ENCODE measurements around the gene ZNF621.

ZNF621 gene

DNA sequence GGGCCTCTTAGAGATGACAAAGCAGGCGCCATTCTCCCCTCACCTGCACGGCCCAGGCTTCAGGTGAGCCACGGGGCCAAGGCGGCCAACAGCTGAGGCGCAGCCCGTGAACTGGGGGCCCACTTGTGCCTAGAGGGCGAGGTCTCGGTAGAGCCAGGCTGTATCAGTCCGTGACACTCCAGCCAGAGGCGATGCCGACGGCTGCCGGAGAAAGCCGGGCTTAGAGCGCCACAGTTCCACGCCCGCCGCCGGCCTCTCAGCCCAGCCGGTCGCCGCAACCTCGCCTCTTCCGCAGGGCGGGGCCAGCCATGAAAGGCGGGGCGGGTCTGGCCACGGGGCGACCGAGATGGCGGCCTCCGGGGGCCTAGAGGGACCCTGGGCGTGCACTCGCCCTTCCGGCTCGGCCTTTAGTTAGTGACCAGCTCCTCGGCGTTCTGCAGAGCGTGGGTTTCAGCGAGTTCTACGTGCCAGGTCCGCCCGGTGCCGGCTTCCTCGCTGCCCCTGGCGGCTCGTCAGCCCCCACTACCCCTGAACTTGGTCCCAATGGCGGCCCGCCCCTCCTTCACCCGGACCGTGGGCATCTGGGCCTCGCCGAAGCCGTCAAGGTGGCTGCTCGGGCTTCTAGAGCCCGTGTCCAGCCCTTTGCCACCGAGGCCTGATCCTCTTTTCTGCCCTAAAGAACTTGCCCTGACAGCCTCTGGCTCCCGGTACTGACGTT is at the start of gene ZNF621:
ZNF621 (plus strand) TSS at position 393 of the 718 bp plus-strand sequence. CDS start 881 bp downstream, outside the sequence.
- peak; percentile 33 for DNase-seq

DNA sequence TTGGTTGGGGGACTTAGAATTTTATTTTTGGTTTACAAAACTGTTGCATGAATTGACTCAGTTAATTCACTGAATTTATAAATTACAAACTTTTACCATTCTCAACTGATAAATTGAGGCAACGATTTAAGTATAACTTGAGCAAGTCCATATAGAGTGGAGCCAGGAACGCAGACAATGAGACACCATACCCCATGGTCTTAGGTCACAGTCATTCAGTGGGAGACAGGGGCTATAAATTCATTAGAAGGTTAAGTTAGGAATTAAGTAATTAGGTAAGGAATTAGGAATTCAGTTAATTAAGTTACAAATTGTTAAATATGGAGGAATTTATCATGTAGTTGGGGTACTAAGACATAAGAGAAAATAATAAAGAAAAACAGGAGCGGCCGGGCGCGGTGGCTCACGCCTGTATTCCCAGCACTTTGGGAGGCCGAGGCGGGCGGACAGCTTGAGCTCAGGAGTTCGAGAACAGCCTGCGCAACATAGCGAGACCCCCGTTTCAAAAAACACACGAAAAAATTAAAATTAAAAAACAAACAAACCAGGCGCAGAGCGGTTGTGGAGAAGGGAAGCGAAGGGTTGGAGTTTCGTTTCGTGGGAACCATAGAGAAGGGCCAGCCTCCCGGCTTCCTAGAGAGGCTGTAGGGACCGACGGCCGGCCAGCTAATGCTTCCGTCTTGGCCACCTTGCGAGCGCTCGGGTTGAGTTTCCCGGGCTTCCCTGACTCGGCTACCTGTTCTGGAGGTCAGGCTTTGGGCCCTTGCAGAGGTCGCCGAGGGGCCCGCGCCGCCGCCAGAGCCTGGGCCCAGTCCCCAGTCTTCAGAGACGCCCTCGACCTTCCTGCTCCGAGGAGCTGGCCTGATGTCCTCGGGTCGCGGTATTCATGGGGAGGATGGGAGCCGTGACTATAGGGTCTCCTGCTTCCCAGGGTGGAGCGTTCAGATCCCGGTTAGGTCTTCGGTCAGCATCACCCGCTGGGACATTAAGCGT is 48.0 kb upstream of the ZNF621 start, which contains the start of gene ZNF619:
ZNF619 (plus strand) TSS at position 645 of the 993 bp plus-strand sequence. CDS start 858 bp downstream, outside the sequence.
- peak; percentile 23 for DNase-seq

- no peak for DNase-seq
Measured at GRCh38 chr3:40477666-40478065, 47.1 kb upstream of the ZNF621 start.

DNA sequence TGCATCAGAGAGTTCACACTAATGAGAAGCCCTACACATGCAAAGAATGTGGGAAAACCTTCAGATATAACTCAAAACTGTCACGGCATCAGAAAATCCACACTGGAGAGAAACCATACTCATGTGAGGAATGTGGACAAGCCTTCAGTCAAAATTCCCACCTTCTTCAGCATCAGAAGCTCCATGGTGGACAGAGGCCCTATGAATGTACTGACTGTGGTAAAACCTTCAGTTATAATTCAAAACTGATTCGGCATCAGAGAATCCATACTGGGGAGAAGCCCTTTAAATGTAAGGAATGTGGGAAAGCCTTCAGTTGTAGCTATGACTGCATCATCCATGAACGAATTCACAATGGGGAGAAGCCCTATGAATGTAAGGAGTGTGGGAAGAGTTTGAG is 37.6 kb upstream of the ZNF621 start:
- DNase-seq, result no peak

- DNase-seq, result no peak
Measured at GRCh38 chr3:40490916-40491315, 33.8 kb upstream of the ZNF621 start.

DNA sequence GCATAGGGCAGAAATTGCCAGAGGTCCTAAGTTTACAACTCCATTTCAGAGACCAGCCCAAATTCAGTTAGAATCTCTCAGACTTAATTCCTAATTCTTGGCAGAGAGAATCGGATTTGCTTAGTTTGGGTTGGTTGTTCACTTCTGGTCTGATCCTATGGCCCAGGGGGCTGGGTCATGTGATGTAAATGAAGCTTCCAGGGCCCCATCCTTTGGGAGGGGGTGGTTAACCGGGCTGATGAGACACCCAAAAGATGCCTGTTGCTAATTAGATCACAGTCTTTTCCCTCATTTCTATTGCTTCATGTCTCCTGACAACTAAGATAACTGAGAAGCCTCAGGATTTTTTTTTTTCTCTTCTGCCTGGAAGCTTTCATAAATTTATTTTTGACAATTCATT is 30.1 kb upstream of the ZNF621 start:
- no peak for DNase-seq

DNA sequence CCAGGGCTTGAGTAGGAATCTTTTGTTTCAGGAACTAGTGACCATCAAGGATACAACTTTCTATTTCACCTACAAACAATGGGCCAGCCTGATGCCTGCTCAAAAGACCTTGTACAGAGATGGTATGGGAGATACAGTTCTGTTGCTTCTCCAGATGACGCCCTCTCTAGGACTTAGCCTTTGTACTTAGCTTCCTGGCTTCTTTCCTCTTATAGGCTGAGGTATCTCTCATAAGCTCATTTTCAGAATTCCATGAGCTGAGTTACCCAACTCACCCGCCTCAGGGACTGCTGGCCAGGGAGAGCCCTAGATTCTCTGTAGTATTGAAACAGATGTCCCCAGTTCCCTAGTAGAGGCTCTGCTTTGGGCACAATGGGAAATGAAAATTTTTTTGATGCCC is 27.5 kb upstream of the ZNF621 start:
- no peak for DNase-seq

DNA sequence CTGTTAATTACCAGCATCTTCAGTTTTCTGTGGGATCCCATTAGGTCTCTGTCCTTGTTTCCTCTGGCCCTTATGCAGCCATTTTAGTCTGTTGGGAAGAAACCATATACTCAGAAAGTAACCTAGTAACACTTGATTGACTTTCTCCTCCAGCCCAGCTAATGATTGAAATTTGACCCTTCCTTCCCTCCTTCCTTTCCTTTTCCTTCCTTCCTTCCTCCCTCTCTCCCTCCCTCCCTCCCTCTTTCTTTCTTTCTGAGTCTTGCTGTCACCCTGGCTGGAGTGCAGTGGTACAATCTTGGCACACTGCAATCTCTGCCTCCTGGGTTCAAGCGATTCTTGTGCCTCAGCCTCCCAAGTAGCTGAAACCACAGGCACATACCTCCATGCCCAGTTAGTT is 24.8 kb upstream of the ZNF621 start:
- DNase-seq, result no peak

DNA sequence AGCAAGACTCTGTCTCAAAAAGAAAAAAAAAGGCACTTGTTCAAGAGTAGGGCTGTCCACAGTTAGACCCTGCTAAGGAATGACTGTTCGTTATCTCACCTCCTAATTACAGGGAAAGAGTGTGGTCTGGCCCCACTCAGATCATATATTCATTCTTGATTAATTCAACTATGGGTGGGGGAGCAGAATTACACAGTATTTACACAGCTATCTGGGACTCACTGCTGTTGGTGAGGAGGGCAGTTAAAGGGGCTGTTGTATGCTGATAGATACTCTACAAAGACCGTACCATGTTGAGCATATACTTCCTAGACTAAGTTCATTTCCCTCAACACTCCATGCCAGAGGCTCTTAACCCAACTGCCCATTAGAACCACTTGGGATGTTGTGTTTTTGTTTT is 22.7 kb upstream of the ZNF621 start:
- DNase-seq, result no peak

DNA sequence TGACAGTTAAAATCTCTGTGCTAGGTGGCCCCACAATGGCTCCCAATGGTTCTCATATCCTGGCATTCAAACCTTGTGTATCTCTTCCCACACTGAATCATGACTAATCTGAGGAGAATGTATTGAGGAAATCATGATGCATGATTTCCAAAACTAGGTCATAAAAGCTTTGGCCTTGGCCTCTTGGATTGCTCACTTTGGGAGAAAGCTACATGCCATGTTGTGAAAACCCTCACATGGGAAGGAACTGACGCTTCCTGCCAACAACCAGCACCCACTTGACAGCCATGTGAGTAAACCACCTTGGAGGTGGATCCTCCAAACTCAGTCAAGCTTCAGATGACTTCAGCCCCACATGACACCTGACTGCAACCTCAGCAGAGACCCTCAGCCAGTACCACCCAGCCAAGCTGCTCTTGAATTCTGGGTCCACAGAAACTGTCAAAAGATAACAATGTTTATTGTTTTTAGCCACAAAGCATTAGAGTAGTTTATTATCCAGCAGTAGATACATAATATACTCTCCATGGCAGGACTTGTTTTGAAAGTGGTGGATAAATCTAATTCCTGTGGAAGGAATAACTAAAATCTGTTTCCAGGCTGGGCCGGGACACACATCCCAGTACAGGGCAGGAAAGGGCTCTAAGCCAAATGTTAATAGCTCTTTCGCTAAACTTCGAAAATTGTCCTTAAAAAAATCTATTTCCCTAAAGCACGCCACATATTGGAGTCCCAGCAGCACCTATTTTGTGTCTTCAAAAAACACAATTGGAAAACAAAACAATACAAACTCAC is 19.9 kb upstream of the ZNF621 start:
- no peak for DNase-seq

DNA sequence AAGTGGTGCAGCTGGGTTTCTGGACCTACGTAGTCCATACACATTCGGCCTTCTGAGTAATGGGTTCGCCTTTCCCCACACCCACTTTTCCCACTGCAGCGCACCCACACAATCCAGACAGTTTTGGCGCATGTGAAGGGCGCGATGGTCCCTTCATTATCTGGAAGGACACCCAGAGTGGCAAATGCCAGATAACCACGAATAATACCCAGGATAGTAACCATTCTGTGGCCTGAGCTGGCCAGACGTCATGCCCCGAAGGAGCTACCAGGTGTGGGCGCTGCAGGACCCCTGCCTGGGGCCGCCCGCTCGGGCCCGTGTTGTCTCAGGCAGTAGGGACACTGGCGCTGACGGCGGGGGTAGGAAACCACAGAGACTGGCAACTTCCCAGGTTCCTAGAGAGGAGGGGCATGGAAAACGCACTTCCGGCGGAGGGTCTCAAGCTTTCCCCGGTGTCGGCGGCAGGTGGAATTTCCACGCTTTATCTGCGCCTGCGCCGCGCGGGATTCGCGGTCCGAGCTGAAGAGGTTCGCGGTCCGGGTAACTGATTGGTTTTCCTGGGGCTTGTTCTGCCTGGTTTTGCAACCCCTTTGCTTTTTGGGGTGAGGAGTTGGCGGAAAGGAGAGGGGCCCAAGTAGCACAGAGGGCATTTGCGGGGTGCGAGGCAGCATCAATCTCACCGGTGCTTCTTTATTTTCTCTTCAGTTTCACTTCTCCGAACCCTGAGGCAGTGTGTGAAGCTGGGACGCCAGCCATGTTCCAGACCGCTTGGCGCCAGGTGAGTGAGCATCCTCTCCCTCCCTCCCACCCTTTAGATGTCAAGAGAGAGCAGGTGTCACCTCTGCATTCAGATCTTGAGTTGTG is 18.9 kb upstream of the ZNF621 start, which contains the start of gene ZNF620:
ZNF620 (plus strand) TSS at position 441 of the 864 bp plus-strand sequence; CDS start at position 755, 314 bp downstream.
- peak; percentile 77 for DNase-seq

GRCh38 chr3:40511031-40511718 is 13.6 kb upstream of the ZNF621 start:
- no peak for DNase-seq

DNA sequence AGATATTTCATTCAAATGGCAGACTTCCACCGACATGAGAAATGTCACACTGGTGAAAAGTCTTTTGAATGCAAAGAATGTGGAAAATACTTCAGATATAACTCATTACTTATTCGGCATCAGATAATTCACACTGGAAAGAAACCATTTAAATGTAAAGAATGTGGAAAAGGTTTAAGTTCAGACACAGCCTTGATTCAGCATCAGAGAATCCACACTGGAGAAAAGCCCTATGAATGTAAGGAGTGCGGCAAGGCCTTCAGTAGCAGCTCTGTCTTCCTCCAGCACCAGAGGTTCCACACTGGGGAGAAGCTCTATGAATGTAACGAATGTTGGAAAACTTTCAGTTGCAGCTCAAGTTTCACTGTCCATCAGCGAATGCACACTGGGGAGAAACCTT is 8.6 kb upstream of the ZNF621 start:
- no peak for DNase-seq

DNA sequence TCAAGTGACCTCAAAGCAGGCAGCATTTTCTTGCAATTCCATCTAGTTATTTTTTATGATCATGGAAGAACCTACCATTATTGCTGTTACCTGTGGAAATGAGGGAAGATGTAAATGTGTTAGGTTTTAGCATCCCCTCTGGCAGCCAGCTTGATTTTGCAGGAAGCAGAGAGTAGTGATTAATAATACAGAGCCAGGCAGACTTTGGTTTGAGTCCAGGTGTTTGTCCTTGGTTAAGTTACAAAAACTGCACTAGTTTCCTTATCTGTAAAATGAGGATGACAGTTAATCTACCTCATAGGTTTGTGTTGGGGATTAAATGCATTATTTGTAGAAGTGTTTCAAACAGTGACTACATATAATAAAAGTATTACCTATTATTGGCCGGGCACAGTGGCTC is 6.7 kb upstream of the ZNF621 start:
- DNase-seq, result no peak

DNA sequence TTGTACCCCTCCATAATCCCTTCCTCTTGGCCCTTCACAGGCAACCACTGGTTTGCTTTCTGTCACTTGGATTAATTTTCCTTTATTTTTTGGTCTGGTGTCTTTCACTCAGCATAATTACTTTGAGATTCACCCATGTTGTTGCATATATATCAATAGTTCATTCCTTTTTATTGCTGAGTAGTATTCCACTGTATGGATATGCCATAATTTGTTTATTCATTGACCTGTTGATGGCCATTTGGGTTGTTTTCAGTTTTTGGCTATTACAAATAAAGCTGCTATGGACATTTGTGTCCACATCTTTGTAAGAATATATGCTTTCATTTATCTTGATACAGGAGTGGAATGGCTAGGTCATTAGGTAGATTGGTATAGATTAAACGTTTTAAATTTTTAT is 5.9 kb upstream of the ZNF621 start:
- no peak for DNase-seq

DNA sequence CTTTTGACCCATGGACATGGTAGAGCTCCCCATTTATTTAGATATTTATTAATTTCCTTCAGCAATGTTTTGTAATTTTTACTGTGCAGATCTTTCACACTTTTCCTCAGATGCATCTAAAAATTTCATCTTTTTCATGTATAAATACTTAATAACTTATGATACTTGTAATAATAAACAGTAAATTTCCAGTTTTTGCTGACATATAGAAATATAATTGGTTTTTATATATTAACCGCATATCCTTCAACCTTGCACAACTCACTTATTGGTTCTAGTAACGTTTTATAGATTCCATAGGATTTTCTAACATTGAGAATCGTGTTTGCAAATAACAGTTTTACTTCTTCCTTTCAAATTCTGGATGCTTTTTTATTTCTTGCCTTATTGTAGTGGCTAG is 3.5 kb upstream of the ZNF621 start:
- DNase-seq, result no peak

GRCh38 chr3:40523781-40524180 is 979 bp upstream of the ZNF621 start:
- peak; percentile 23 for DNase-seq

DNA sequence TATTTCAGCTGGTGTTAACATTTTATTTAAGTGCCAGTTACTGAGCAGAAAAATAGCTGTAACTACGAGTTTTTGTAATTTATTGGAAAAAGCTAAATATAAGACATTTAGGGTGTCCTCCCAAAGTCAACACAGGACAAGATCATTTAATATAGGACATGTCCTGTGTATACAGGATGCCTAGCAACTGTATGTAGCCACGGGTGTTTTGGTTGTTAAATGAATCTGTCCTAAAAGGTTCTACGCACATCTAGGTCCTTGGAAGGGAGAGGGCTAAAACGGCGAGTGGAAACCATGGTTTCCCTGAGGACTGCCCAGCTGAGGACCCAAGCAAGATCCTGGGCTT is 565 bp upstream of the ZNF621 start:
- peak; percentile 26 for DNase-seq

DNA sequence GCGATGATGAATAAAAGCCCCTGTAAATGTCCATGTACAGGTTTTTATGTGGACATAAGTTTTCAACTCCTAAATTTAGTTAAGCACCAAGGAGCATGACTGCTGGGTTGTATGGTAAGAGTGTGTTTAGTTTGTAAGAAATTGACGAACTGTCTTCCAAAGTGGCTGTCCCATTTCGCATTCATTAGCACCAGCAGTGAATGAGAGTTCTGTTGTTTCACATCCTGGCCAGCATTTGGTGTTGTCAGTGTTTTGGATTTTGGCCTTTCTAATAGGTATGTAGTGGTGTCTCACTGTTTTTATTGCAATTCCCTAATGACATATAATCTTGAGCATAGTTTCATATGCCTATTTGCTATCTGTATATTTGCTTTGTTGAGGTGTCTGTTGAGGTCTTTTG is 3.7 kb downstream of the ZNF621 start:
- DNase-seq, result no peak

DNA sequence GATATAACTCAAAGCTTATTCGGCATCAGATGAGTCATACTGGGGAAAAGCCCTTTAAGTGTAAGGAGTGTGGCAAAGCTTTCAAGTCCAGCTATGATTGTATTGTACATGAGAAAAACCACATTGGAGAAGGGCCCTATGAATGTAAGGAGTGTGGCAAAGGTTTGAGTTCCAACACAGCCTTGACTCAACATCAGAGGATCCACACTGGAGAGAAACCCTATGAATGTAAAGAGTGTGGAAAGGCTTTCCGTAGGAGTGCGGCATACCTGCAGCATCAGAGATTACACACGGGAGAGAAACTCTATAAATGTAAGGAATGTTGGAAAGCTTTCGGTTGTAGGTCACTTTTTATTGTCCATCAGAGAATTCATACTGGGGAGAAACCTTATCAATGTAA is 7.5 kb downstream of the ZNF621 start:
- DNase-seq, result no peak

DNA sequence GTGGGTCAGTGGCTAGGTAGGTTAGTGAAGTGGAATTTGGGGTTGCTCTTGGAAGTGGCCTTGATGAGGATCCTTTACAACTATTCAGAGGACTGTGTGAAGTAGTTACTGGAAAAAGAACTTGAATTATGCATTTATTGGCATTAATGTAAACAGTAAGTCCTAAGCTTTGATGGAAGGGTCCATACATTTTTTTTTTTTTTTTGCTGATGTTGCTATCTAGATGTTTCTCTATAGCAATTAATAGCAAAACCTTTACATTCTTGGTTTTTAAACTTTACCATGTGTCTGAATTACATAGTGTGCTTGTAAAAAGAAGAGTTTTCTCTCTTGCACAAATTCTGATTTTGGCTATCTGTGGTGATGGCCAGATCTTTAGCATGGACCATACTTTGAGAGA is 9.5 kb downstream of the ZNF621 start:
- no peak for DNase-seq

Measured in NCI-H510A treated with DMSO at 0.1 percent for 48 hours (cell line).